Natural killer cell (primary cell): ENCODE measurements around the gene ING5. TPM values are rescaled to one million over a fixed set of nuclear protein-coding genes. Genes with fewer than 3 reads are reported as not detected.

Experiments
- ATAC-seq, 3 donors: fragments of 150-1000 bp in 2 of 3; fragments of 200-7000 bp in 1 of 3; cut with Tn5 transposase; 1 replicate in 1 of 3; 2 replicates in 2 of 3; pipeline ENCODE4 v1.10.0; 2021; ENCODE audit warnings: mild to moderate bottlenecking in 2 of 3, moderate library complexity in 2 of 3
- DNase-seq, 2 donors: peaks; one replicate each; pipeline versions ENCODE4 v3.0.0 to v3.0.0-alpha.2; 2013 to 2021; ENCODE audit warnings: mixed read lengths in 1 of 2
- H3K27ac ChIP-seq: one replicate; pipeline ENCODE4 v1.5.1; 2013; ENCODE audit warnings: mild to moderate bottlenecking, low read length
- H3K27me3 ChIP-seq: one replicate; pipeline ENCODE4 v1.6.1; 2013; ENCODE audit warnings: low read length; ENCODE audit not compliant: control insufficient read depth, insufficient read depth
- H3K36me3 ChIP-seq: one replicate; pipeline ENCODE4 v1.6.1; 2013; ENCODE audit warnings: low read length; ENCODE audit not compliant: control insufficient read depth, insufficient read depth
- H3K4me1 ChIP-seq: one replicate; pipeline ENCODE4 v1.6.1; 2013; ENCODE audit warnings: low read length; ENCODE audit not compliant: control insufficient read depth, insufficient read depth
- H3K4me3 ChIP-seq: one replicate; pipeline ENCODE4 v1.5.1; 2013; ENCODE audit warnings: low read length
- H3K9me3 ChIP-seq: one replicate; pipeline ENCODE4 v1.6.1; 2013; ENCODE audit warnings: low read length; ENCODE audit not compliant: control insufficient read depth, insufficient read depth
- H3K27ac Mint-ChIP-seq, 2 donors: one replicate each; pipeline ENCODE4 v1.8.0; 2022; ENCODE audit warnings: mild to moderate bottlenecking in 2 of 2, mixed read lengths in 2 of 2, moderate library complexity in 1 of 2
- H3K27me3 Mint-ChIP-seq, 2 donors: one replicate each; pipeline ENCODE4 v1.8.0; 2022; ENCODE audit warnings: low read depth in 2 of 2, mixed read lengths in 2 of 2
- H3K36me3 Mint-ChIP-seq: one replicate; pipeline ENCODE4 v1.8.0; 2022; ENCODE audit warnings: mixed read lengths
- H3K4me1 Mint-ChIP-seq, 2 donors: one replicate each; pipeline ENCODE4 v1.8.0; 2022; ENCODE audit warnings: mixed read lengths in 2 of 2
- H3K4me3 Mint-ChIP-seq: one replicate; pipeline ENCODE4 v1.8.0; 2022; ENCODE audit warnings: mild to moderate bottlenecking, moderate library complexity, mixed read lengths
- H3K9me3 Mint-ChIP-seq, 2 donors: one replicate each; pipeline ENCODE4 v1.8.0; 2022; ENCODE audit warnings: mixed read lengths in 2 of 2
- CTCF ChIP-seq: fragments of 200-600 bp; IDR thresholded peaks from one replicate; pipeline ENCODE4 v1.8.0; 2022; ENCODE audit warnings: antibody characterized with exemption
- WGBS: methylation state at CpG from one replicate; pipeline ENCODE4 v1.1.7; 2013; ENCODE audit warnings: missing lambda C conversion rate; ENCODE audit not compliant: insufficient coverage; 5-methylcytosine and 5-hydroxymethylcytosine counted together
- intact Hi-C: fragments of 100-400 bp; cut with micrococcal nuclease; formaldehyde crosslinking; loops from one replicate; pipeline ENCODE4 v1.14.2; 2022
- total RNA-seq, 4 donors: library from RNA; stranded (reverse); fragments of 120-200 nt in 1 of 4; gene quantifications; one replicate each; pipeline versions ENCODE4 v1.2.3 to v1.2.4, GENCODE V29; 2013 to 2022

Gene ING5
- total RNA-seq, 3 donors from 2014 or later (not counting 1 experiment from before 2014, with no cell fraction given): 25.6 to 40.9 (median 34.7) TPM

- Mint-ChIP-seq H3K27me3 (no peaks in the 10 kb centered on the region), H3K36me3 (no peaks in the 10 kb centered on the region), H3K4me1 (peaks cover 6% of the 10 kb centered on the region in 2 donors), H3K27ac (no peak overlapping the region), H3K9me3 (no peaks in the 10 kb centered on the region), H3K4me3 (no peak overlapping the region)
- Histone ChIP-seq H3K27ac (no peak overlapping the region), H3K4me3 (no peak overlapping the region), H3K27me3 (no peaks in the 10 kb centered on the region), H3K9me3 (no peaks in the 10 kb centered on the region), H3K4me1 (peaks cover 12% of the 10 kb centered on the region), H3K36me3 (peaks cover 37% of the 10 kb centered on the region)
- DNase-seq: no peak
- TF ChIP-seq CTCF: no peak
- ATAC-seq: no peak
- intact Hi-C loops: no loop called here
- WGBS: 96% methylated on average over 31 of the region's 31 CpGs
These were observed 30.2 kb upstream of the ING5 start for GRCh38 chr2:241671457-241672240.

DNA sequence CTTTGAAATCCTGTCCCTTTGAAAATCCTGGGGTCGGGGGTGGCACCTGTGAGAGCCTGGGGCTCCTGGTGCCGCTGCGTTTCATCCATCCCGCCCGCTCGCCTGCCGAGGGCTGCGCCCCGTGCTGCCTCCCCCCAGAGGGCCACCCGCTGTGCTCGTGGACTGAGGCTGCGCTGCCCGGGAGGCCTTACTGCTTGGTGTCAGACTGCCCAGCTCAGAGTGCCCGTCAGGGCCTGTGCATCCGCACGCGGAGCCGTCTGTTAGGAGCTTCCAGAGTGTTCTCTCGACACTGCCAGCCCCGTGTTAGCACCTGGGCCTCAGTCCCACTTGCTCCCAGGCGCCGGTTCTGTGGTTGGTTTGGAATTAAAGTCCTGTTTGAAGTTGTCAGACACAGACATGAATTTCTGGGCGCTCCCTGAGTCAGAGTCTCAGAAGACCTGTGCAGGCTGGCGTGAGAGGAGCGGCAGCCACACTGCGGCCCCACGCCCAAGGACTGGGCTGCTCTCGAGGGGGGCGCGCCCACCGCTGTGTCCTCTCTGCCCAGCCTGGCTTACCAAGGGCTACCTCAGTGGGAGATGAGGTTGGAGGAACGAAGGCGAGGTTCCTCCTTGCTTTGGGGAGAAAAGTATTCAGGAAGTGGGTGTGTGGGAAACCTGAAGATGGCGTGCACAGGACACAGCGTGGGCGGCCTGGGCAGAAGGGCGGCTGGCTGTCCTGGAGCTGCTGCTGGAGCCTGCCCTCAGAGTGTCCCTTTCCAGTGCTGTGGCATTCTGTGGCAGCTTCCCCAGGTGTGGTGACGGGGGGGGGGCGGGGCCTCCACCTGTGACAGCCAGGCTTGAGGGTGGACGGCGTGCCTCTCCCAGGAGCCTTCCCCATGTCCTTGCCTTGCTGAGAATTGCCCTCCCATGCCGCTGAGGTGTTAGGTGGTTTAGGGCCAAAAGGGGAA lies 29.3 kb upstream of the ING5 start:
- Histone ChIP-seq H3K27ac (no peak overlapping the region), H3K27me3 (no peaks in the 10 kb centered on the region), H3K4me1 (peaks cover 12% of the 10 kb centered on the region), H3K9me3 (no peaks in the 10 kb centered on the region), H3K36me3 (peaks cover 36% of the 10 kb centered on the region), H3K4me3 (no peak overlapping the region)
- Mint-ChIP-seq H3K27me3 (no peaks in the 10 kb centered on the region), H3K4me3 (peak overlapping the region; percentile 21), H3K27ac (peak overlapping the region in 1 of 2 donors; percentile 36), H3K36me3 (no peaks in the 10 kb centered on the region), H3K9me3 (no peaks in the 10 kb centered on the region), H3K4me1 (peaks cover 6% of the 10 kb centered on the region in 2 donors)
- ATAC-seq (peak in 1 of 3 donors; percentile 7), DNase-seq (no peak)
- no peak for TF ChIP-seq CTCF
- WGBS: 86% methylated on average over 42 of the region's 42 CpGs
- intact Hi-C loops: no loop called here

DNA sequence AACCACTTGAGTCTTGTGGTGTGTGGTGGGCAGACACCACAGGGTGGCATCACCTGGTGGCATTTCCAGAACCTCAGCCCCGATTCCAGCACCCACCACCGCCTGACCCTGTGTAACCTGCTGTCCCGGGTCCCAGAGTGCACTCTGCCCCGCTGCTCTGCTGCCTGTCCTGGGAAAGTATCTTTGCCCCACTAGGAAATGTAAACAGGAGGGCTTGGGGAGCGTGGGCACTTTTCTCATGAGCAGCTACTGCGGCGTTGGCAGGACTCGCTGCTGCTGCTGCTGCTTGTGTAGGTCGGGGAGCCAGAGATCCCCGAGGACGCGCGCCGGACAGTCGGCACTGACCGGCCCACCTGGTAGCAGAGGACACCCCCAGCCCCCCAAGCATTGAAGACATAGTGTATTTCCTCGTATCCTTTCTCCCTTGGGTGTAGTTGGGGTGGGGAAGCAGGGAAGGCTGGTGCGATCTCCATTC lies 28.6 kb upstream of the ING5 start:
- peaks cover 6% of the 10 kb centered on the region in 2 donors for H3K4me1 Mint-ChIP-seq
- H3K36me3 ChIP-seq: peaks cover 37% of the 10 kb centered on the region
- H3K36me3 Mint-ChIP-seq: no peaks in the 10 kb centered on the region
- WGBS: 84% methylated on average over 18 of the region's 18 CpGs
- ATAC-seq: peak in 1 of 3 donors; percentile 29
- H3K27me3 Mint-ChIP-seq: no peaks in the 10 kb centered on the region
- no peak overlapping the region for H3K4me3 ChIP-seq
- DNase-seq: peak in 1 of 2 donors; percentile 20
- H3K9me3 Mint-ChIP-seq: no peaks in the 10 kb centered on the region
- no peak overlapping the region for H3K4me3 Mint-ChIP-seq
- TF ChIP-seq CTCF: no peak
- no peak overlapping the region for H3K27ac ChIP-seq
- intact Hi-C loops: no loop called here
- H3K27me3 ChIP-seq: no peaks in the 10 kb centered on the region
- H3K27ac Mint-ChIP-seq: no peak overlapping the region
- H3K4me1 ChIP-seq: peaks cover 12% of the 10 kb centered on the region
- no peaks in the 10 kb centered on the region for H3K9me3 ChIP-seq
